ENCODE data around the gene GSK3A.
A peak's percentile ranks its signal among the peaks of the same experiment; 100 is the strongest.

The GSK3A gene

DNA sequence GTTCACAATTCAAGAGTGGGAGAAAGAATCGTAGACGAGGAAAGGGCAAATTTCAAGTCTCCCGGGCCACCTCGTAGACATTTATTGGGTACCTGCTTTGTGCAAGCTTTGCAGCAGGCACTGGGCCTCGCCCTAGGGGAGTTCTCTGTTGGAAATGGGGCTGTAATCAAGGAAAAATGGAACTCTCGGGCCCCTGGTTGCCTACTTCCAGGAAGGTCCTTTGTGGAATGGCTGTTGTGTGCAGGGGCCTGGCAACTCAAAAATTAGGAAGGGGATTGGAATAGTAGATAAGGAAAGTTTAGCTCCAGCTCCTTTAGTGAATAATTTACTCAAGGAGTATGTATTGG, 21.7 kb downstream of the GSK3A start:
- no peak for DNase-seq

DNA sequence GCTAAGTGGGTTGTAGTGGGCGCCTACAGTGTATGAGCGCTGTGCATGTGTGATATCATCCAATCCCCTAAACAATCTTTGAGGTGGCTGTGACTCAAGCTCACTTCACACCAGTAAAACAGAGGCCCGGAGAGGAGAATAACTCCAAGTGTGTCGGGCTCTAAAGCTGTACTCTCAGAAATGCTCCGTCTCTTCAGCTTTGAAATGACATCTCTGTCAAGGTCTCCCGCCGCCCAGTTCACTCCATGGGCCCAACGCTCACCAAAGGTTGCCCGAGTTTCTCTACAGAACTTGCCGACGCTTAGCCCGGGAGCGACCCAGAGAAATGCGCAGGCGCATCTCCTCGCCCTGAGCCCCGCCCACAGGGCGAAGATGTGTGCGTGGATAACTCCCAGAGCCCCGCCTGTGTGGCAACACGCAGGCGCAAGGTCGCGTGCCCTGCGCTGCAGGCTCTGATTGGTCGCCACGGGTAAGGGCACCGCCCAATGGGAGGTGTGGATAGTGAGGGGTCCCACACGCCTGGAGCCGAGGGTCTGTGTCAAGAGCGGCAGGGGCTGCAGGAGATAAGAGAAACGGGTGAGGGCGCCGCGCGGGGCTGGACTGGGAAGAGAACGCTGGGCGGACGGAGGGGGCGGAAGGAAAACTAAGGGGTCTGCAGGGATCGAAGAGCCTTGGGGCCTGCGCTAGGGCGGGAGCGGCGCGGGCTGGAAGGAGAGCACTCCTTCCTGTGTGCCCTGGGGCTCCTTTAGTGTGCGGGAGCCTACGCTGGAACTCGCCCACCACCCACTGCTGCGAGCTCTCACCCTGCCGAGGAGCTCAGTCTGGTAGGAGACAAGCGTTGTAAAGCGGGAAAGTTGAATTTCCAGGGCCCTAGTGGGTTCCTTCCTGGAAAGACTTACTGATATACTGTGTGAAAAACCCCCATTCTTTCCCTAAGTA, 22.3 kb downstream of the GSK3A start, which contains the start of gene ZNF526:
TSS of gene ZNF526 (plus strand) at position 501 of the 939 bp plus-strand sequence. CDS start 4,092 bp downstream, outside the sequence.
- peak; percentile 97 for DNase-seq

DNA sequence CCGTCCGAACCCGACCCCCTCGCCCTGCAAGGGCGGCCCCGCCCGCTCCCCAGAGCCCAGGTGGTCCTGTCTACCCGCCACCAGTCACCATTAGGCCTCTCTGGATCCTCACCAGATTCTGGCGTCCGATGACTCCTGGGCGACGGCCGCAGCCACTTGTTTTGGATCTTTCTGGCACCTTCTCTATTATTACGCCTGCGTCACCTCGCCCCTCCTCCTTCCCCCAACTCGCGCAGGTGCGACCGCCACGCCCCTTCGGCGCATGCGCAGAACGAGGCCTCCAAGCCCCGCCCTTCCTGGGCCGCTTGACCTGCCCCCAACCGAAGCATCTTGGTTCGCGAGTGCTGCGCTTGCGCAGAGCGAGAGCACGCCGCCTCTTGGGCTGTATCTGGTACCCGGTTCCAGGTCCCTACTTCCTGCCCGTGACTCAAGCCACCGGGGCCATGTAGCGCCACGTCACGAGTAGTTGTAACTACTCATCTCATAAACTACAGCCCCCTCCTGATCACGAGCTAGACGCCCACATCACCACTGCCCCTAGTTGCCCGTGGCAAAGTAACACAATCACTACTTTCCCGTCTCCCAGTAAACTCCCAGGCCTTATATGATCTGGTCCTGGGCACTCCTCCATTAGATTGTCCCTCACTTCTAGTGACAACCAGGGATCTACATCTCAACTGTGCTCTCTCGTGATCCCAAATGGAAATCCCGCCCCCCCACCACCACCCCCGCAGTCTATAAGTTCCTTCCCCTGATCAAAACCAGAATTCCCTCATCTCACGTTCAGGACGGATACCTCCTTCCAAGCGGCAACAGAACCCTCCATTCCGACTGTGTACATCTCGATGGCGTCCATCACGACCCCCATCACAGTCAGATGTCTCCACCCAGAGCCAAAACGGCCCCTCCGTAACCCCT, 24.6 kb downstream of the GSK3A start, which contains the start of gene DEDD2:
TSS of gene DEDD2 (minus strand) at position 158 of the 918 bp plus-strand sequence. CDS start 670 bp downstream, outside the sequence.
- DNase-seq = peak; percentile 100

DNA sequence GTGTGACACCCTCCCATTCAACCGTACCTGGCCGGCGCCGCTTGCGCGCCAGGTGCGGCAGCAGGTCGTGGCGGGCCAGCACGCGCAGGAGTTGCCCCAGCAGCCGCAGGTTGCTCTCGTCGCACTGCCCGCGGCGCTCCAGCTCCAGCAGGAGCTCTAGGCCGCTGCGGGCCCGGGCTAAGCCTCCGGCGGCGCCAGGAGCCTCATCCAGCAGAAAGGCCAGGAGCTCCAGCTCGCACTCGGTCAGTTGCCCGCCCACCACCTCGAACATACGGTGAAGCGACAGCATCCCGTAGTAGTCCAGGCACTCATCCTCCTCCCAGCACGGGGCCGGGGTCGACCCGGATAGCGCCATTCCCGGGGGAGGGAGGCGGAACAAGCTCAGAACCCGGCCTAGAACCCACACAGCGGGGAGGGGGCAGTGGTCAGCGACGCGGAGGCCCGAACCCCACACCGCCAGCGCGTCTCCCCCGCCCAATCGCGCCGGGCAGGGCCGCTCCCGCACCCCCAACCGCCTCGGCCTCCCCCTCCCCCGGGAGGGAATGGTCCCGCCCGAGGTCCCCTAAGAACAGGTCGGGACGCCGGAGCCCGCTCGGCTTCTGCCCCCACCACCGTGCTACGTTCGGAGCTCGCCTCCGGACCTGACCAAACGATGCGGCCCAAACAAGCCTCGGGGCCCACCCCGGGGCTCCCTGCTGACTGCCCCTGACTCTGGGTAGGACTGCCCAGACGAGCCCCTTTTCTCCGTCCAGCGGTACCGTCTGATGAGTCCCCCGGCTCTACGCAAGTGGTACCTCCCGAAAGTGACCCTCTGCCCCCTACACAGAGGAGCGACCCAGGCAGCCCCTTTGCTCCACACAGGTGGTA, 25.5 kb downstream of the GSK3A start:
- peak; percentile 24 for DNase-seq

DNA sequence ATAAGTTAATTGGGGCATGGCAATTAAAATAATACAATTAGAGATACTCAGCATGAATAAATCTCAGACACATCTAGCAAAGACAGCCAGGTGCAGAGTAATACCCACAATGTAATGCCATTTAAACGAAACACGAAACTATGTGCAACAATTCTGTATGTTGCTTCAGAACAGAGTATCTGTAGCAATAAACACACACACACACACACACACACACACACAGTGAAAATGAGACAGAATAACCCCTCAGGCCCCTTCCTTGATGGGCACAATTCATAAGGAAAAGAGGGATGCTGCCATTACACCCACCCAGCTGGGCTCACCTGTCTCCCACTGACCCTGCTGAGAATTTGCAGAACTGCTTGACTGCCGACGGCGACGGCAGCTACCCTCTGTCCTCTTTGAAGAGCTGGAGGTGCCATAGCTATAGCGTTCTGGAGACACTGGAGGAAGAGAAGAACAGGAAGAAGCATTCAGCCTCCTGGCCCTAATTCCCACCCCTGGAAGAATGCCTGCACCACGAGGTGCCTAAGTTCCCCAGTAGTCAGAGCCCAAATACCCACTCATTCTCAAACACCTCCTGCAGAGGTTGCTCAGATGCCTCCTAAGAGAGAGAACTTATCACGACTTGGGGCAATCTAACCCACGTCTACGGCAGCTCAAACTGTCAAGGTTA, 27.5 kb downstream of the GSK3A start:
- no peak for DNase-seq

DNA sequence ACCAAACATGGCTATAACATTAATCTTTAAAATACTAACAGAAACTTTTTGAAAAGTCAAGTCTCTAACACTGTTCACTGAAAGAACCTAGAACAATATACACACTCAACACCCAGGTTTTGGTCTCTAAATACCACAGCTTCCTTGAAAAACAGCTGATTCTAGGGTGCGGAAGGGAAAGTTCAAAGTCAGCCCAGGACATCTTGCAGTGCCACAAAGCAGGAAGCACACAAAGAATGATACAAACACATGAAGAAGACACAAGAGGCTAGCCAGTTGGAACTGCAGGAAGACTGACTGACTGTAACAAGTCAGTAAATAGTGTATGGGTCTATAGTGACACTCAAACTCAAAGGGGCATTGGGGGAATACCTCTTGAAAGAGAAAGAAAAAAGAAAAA, 29.5 kb downstream of the GSK3A start:
- DNase-seq = no peak

DNA sequence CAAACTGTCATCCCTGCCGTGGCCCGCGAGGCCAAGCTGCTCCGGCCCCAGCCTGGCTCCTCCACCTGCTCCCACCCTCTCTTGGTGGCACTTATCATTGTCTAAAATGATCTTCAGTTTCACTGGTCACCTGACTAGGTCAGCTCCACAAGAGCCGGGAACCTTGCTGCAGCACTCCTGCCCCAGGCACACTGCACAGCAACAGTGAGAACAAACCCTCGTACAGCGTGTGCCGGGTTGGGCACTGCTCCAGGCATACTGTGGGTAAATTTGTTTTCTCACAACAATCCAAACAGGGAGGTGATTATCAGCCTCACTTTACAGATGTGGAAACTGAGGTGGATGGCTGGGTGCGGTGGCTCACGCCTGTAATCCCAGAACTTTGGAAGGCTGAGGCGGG, 33.8 kb downstream of the GSK3A start:
- no peak for DNase-seq

DNA sequence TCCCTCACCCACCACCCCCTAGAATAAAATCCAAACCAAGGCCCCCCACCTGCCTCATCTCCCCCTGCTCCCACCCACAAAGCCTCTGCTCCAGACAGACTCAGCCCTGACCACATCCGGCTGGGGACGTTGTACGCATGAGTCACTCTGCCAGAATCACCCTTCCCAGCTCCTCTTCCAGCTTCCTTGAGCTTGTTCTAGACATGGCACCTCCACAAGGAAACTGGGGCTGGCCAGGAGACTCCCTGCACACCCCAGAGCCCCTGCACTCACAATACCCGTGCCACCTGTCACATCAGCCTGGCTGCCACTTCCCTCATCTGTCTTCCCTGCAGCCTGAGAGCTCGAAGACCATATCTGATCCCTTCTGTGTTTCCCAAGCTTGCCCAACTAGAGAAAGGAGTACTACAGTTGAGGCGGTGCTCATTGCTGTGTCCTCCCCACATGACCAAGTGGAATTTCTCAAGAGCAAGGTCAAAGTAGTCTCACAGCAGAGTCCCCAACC, 34.6 kb downstream of the GSK3A start:
- no peak for DNase-seq

DNA sequence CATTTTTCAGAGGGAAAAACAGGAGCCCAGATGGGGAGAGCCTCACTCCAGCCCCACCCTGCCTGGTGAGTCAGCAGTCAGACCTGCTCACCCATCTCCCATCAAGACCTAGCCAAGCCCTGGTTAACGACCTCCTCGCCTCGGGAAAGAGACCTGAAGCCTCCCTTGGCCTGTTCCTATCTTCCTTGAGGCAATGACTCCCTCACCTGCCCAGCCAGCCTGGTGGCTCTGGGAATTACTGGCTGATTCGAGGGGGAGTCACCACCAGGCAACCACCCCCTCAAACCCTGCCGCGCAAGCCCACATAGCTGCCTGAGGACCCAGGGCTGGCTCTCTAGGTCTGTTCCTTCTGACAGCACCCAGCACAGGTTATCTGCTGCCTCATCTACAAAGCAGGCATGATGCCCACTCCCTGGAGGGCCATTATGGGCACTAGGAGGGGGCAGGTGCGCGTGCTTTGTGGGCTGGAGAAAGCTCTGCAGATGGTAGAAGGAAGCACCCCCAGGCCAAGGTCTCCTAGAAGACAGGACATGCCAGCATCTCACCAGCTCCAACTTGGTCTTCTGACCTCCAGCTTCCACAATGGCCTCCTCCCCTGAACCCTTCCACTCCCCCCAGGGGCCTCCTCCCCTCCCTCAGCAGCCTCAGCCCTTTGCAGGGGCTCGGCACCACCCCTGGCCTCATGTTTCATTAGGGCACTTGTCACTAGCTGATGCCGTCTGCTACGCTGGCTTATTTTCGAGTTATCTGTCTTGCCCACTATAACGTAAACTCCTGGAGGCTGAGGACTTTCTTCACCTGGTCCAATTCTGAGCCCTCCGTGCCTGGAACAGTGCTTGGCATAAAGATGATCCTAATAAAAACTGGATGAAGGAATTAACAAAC, 35.3 kb downstream of the GSK3A start:
- no peak for DNase-seq

DNA sequence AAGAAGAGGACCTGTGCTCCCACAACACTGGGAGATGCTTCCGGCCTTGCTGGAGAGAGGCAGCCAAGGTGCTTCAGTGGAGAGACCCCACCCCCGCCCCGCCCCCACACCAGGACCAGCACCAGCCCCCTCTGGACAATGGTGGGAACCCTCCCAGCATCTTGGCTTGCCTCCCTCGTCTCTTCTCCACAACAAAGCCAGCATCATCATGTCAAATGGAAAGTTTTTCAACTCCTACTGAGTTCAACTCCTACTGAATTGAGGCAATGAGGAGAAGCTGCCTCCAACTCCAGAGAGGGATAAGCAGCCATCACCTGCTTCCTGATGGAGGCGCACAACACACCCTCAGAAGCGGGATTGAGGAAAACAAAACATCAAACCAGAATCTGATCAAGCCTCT, 37.7 kb downstream of the GSK3A start:
- DNase-seq = no peak

DNA sequence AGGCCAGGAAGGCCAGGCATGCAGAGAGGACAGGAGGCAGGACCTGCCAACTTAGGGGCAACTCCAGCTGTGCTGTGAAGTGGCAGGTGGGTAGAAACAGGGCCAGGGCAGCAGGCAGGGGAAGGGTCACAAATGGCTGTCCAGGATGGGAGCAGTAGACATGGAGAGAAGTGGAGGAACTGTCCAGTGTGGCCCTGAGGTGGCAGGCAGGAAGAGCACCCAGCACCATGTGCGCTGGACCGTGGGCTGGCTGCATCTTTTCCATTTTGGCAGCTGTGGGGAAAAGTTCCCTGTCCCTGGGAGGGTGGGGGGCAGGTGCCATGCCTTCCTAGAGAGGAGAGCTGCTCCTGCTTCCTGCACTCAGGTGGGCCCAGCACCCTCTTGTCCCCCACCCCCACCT, 38.7 kb downstream of the GSK3A start:
- DNase-seq = no peak

DNA sequence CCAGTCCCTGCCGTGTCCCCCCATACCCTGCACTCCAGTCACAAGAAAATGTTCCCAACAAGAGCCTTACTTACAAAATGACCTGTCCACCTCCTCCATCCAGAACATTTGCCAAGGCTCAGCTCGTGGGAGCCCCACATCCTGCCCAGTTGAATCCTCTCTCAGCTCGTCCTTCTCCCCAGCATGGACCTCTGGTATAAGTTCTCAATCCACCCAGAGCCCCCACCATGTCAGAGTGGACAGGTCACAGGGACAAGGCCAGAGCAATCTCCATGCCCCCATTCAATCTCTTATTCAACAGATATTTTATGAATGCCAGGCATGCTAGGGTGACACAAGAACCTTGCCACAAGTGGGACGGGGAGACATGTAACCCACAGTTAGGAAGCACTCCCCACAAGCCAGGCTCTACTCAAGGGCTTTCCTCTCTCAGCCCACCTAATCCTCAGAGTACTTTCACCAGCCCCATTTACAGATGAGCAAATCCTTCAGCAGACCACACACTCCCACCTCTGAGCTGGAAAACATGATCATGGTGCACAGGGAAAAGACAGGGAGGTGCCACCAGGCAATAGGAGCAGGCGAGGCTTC, 40.0 kb downstream of the GSK3A start:
- no peak for DNase-seq

DNA sequence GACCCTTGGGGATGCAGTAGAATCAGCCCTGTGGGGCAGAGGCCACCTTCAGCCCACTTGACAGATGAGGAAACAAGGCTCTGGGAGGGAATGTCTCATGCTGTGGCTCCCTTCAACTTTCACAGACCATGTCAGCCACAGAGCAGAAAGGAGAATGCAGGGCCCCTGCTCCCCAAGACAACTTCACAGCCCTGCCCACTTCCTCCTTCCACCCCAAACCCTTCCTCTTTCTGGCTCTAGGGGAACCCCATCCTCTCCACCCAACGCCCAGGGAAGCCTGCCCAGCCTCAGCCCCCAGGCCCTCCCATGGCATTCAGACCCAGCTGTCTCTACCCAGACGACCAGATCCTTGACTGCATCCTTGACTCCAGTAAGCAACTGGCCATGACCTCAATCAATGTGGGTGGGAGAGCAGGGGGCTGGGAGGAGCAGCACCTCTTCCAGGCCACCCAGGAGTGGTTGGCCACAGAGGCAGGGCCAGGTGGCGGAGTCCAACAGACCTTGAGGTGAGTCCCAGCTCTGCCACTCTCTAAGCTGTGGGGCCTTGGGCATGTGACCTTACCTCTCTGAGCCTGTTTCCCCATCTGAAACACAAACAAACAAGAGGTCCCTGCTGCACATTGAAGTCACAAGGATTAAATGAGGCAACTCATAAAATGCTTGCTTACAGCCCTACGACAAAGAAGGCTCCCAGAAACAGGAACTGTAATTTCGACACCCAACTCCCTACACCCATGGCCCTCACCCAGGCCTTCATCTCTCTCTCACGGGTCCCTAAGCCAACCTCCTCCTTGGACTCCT, 40.7 kb downstream of the GSK3A start:
- DNase-seq = peak; percentile 39

DNA sequence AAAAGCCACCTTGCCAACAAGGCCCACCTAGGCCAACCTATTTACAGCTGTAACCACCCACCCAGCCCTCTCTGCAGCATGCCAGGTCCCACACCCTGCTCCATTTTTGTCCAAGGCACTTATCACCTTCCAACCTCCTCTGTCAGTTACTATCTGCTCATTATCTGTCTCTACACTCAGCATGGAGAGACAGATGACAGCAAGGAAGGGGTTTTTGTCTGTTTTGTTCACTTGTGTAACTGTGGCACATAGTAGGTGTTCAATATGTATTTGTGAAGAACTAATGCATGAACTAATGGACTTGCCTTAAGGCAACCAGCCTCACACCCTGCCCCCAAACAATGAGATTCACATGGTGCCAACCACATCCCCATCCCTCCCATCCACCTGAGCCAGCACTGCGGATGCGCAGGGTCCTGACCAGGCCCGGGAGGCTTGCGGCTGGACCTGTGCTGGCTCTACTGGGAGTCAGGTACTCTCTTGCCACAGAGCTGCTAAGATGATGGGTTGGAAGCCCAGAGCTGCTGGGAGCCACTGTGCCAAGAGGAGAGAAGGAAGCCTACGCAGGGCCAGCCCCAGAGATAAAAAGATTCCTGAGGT, 42.2 kb downstream of the GSK3A start:
- DNase-seq = no peak

DNA sequence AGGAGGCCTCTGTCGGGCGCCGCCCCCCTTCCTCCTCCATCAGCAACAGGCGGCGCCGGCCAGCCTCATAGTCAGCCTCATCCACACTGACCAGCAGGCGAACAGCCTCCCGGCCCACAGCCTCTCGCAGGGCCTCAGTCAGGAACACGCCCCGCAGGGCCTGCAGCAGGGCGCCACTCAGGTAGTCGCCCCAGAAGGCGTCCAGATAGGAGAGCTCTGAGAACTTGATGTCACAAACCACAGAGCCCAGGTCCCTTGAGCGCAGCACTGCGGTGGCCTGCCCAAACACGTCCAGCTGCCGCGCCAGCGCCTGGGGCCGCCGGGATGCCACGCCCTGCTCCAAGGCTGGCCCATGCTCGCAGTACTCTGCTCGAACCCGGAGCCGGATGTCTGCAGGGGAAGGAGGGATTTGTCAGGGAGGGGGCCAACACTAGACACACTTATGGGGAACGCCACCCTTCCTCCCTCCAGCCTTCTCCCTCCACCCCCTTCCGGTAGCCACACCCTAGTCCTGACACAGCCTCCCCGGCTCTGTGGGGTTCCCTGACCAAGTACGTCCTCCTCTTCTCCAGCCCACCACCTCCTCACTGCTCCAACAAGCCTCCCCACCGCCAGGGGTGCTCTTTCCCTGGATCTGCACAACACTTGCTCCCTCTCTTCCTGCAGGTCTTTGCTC, 42.8 kb downstream of the GSK3A start:
- peak; percentile 51 for DNase-seq

DNA sequence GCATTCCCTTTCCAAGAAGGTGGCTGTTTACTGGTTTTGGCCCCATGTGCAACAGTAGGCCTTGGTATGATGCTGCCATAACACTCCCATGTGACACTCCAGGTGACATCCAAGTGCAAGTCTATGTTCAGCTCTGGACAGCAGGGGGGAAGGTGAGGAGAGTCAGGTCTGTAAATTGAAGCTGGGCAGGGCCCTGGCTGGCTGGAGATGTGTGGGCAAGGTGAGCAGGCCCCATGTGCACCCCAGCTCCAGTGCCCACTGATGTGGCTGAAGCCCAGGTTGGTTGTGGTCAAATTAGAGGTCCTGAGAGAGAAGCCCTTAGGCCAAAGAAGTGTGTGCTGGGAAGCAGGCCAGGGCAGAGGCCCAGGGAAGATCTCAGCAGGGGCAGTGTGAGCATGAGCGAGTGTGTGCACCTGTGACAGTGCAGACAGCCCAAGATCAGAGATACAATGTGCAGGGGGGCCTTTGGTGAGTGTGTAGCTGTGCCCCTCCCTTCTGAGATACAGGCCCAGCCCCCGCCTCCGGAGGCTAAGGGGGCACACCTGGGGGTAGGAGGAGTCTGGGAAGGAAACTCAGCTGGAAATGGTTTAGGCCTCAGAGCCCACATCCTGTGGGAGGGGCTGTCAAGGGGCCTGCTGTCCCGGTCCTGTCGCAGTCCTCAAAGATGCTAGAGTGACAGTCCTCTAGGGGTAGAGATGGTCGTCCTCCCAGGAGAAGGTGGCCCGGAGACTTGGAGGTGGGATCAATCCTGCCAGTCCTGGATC, 43.5 kb downstream of the GSK3A start:
- DNase-seq = peak; percentile 56

DNA sequence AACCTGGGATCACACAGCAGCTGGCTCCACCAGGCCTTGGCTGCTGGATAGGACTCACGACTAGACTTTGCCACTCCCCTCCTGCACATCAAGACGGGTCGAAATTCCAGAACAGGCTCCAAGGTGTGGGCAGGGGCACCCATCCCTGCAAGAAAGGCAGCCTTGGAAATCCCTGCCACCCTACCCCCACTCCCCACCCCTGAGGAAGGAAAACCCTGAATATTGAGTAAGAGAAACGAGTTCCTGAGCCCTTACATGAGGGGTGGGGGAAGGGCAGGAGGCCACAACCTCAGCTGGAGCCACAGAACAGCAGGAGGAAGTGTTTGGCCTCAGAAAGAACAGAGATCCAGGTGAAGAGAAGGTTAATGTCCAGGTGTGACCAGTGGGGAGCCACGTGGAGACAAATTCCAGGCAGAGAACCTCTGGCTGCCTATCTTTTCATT, 45.0 kb downstream of the GSK3A start:
- no peak for DNase-seq

Data from stimulated activated CD4-positive, alpha-beta T cell treated with anti-CD3 and anti-CD28 coated beads, Interleukin-4, amount 100 ng/mL, for 24 hours (primary cell).